Endothelial cell of umbilical vein (primary cell): ENCODE data around the gene BMERB1.

ENCODE experiments used
- CTCF ChIP-seq, 2 donors: IDR thresholded peaks; 1 replicate in 1 of 2; 2 replicates in 1 of 2; pipeline ENCODE4 v1.5.1; 2011; ENCODE audit warnings: low read length in 2 of 2, mild to moderate bottlenecking in 2 of 2, moderate library complexity in 2 of 2, control low read depth in 1 of 2, inconsistent platforms in 1 of 2, low read depth in 1 of 2; ENCODE audit not compliant: insufficient read depth in 1 of 2; ENCODE audit errors: extremely low read depth in 1 of 2
- EZH2 ChIP-seq: IDR thresholded peaks from 2 replicates; pipeline ENCODE4 v1.6.1; 2012; ENCODE audit warnings: borderline replicate concordance, low read depth, mild to moderate bottlenecking, moderate library complexity, low read length, inconsistent platforms; ENCODE audit not compliant: severe bottlenecking
- FOS ChIP-seq: IDR thresholded peaks from 2 replicates; pipeline ENCODE4 v1.6.1; 2011; ENCODE audit warnings: mild to moderate bottlenecking, low read length, moderate library complexity, borderline replicate concordance; ENCODE audit not compliant: insufficient read depth
- GATA2 ChIP-seq: IDR thresholded peaks from 2 replicates; pipeline ENCODE4 v1.7.0; 2011; ENCODE audit warnings: low read depth, mild to moderate bottlenecking, moderate library complexity, mixed read lengths, low read length; ENCODE audit not compliant: insufficient read length, insufficient read depth
- JUN ChIP-seq: IDR thresholded peaks from 2 replicates; pipeline ENCODE4 v1.6.1; 2011; ENCODE audit warnings: borderline replicate concordance, low read depth; ENCODE audit not compliant: insufficient read length, insufficient read depth
- MAX ChIP-seq: IDR thresholded peaks from 2 replicates; pipeline ENCODE4 v1.6.1; 2011; ENCODE audit not compliant: insufficient read depth, insufficient read length
- MYC ChIP-seq: IDR thresholded peaks from one replicate; pipeline ENCODE4 v1.6.1; 2011; ENCODE audit warnings: mild to moderate bottlenecking, low read depth, low read length
- POLR2A ChIP-seq: IDR thresholded peaks from 2 replicates; pipeline ENCODE4 v1.6.1; 2012; ENCODE audit warnings: low read depth, mild to moderate bottlenecking, control low read depth, low read length
- POLR2AphosphoS5 ChIP-seq: IDR thresholded peaks from 2 replicates; pipeline ENCODE4 v1.6.1; 2012; ENCODE audit warnings: low read depth, mild to moderate bottlenecking, control low read depth, low read length, moderate library complexity; ENCODE audit not compliant: insufficient read depth

GRCh38 chr16:15593235-15593634 lies 158.8 kb downstream of the BMERB1 start:
- TF ChIP-seq POLR2A (no peak), CTCF (IDR thresholded peaks at IDR 0.05; ENCODE audit: extremely low read depth in 1 of 2, insufficient read depth in 1 of 2, low read depth in 1 of 2, low read length in 2 of 2) (no peak), EZH2 (no peak), MAX (no peak), POLR2AphosphoS5 (no peak), JUN (no peak), FOS (no peak), MYC (no peak), GATA2 (no peak)
